Measurements from ENCODE around the gene TEX2. TPM values are rescaled to one million over a fixed set of nuclear protein-coding genes. Genes with fewer than 3 reads are reported as not detected.
A peak's percentile ranks its signal among the peaks of the same experiment; 100 is the strongest.

The TEX2 gene
- total and polyA plus RNA-seq, 8 donors: 8.9 to 30.3 (median 22.4) TPM

- TF ChIP-seq CTCF (IDR thresholded peaks at IDR 0.05): no peak
- FAIRE-seq (no peak), ATAC-seq (no peak), DNase-seq (no peak)
- H3K4me3 ChIP-seq: no peak overlapping the region
- H3K27me3 ChIP-seq: no peaks in the 10 kb centered on the region
- no peaks in the 10 kb centered on the region for H3K9me3 ChIP-seq
- 83 to 93% methylated on average over 1 of the region's 1 CpG for WGBS, 2 donors
- H3K36me3 ChIP-seq: peaks cover 0 to 3% (median 0%) of the 10 kb centered on the region in 3 donors
- intact Hi-C loops (cut with DNase I): loop anchor here in 1 of 3 donors (10.0 kb wide), 1 partner anchor 114 kb away; the partner anchor contains the start of gene TEX2
- peak overlapping the region in 2 of 4 donors; percentile 97 to 98 for H3K27ac ChIP-seq
- H3K4me1 ChIP-seq: peaks cover 48 to 66% (median 58%) of the 10 kb centered on the region in 3 donors
Observed at GRCh38 chr17:64151016-64151368, 112.1 kb downstream of the TEX2 start.

- Histone ChIP-seq H3K27ac (peak overlapping the region in 2 of 4 donors; percentile 97 to 98), H3K27me3 (no peaks in the 10 kb centered on the region), H3K4me3 (no peak overlapping the region), H3K9me3 (no peaks in the 10 kb centered on the region), H3K4me1 (peaks cover 42 to 60% (median 52%) of the 10 kb centered on the region in 3 donors), H3K36me3 (peaks cover 0 to 3% (median 0%) of the 10 kb centered on the region in 3 donors)
- peak in 5 of 6 donors; percentile 71 to 91 (median 86) for DNase-seq
- TF ChIP-seq CTCF (IDR thresholded peaks at IDR 0.05): no peak
- ATAC-seq: peak; percentile 29 to 69 (median 56)
- intact Hi-C loops (cut with DNase I): loop anchor here in 1 of 3 donors (10.0 kb wide), 1 partner anchor 114 kb away; the partner anchor contains the start of gene TEX2
- no peak for FAIRE-seq
- 30 to 32% methylated on average over 5 of the region's 5 CpGs for WGBS, 2 donors
Observed at GRCh38 chr17:64150237-64151015, 112.6 kb downstream of the TEX2 start.

GRCh38 chr17:64149196-64149595 is 113.9 kb downstream of the TEX2 start:
- ATAC-seq (no peak), FAIRE-seq (no peak), DNase-seq (no peak)
- WGBS, 2 donors: 78 to 84% methylated on average over 6 of the region's 6 CpGs
- Histone ChIP-seq H3K4me1 (peaks cover 40 to 52% (median 50%) of the 10 kb centered on the region in 3 donors), H3K27me3 (no peaks in the 10 kb centered on the region), H3K4me3 (no peak overlapping the region), H3K36me3 (peaks cover 0 to 3% (median 0%) of the 10 kb centered on the region in 3 donors), H3K9me3 (no peaks in the 10 kb centered on the region), H3K27ac (peak overlapping the region in 2 of 4 donors; percentile 97 to 98)
- intact Hi-C loops (cut with DNase I): loop anchor here in 1 of 3 donors (5.0 kb wide), 1 partner anchor 133 kb away; no protein-coding TSS in a partner anchor
- no peak for TF ChIP-seq CTCF (IDR thresholded peaks at IDR 0.05)

GRCh38 chr17:64148699-64149098 is 114.4 kb downstream of the TEX2 start:
- peak overlapping the region in 3 of 4 donors; percentile 33 to 98 (median 97) for H3K27ac ChIP-seq
- H3K27me3 ChIP-seq: no peaks in the 10 kb centered on the region
- peaks cover 0 to 3% (median 0%) of the 10 kb centered on the region in 3 donors for H3K36me3 ChIP-seq
- TF ChIP-seq CTCF (IDR thresholded peaks at IDR 0.05): no peak
- no peaks in the 10 kb centered on the region for H3K9me3 ChIP-seq
- intact Hi-C loops (cut with DNase I): loop anchor here in 1 of 3 donors (5.0 kb wide), 1 partner anchor 134 kb away; no protein-coding TSS in a partner anchor
- no peak for DNase-seq
- 72 to 83% methylated on average over 4 of the region's 4 CpGs for WGBS, 2 donors
- no peak for FAIRE-seq
- ATAC-seq: no peak
- no peak overlapping the region for H3K4me3 ChIP-seq
- H3K4me1 ChIP-seq: peaks cover 40 to 52% (median 45%) of the 10 kb centered on the region in 3 donors
